Glutamatergic neuron (in vitro differentiated cells): ENCODE results near the gene FGF14. TPM values are rescaled to one million over a fixed set of nuclear protein-coding genes. Genes with fewer than 3 reads are reported as not detected.
"Not testable (repeated sequence)": the region's sequence is repeated elsewhere in the genome, so short reads cannot be mapped to it uniquely, and the experiment has no call there.

Experiments used
- DNase-seq: peaks from one replicate; pipeline ENCODE4 v3.0.0; 2022
- H3K27ac Mint-ChIP-seq: one replicate; pipeline ENCODE4 v1.8.0; 2020; ENCODE audit warnings: mild to moderate bottlenecking, mixed read lengths, inconsistent platforms; ENCODE audit not compliant: unreplicated experiment
- H3K27me3 Mint-ChIP-seq: one replicate; pipeline ENCODE4 v1.8.0; 2020; ENCODE audit warnings: mild to moderate bottlenecking, moderate library complexity, mixed read lengths, inconsistent platforms; ENCODE audit not compliant: unreplicated experiment
- H3K36me3 Mint-ChIP-seq: one replicate; pipeline ENCODE4 v1.8.0; 2020; ENCODE audit warnings: mild to moderate bottlenecking, mixed read lengths, inconsistent platforms; ENCODE audit not compliant: unreplicated experiment
- H3K4me1 Mint-ChIP-seq: one replicate; pipeline ENCODE4 v1.8.0; 2020; ENCODE audit warnings: mild to moderate bottlenecking, low read depth, mixed read lengths, inconsistent platforms; ENCODE audit not compliant: unreplicated experiment
- H3K4me3 Mint-ChIP-seq: one replicate; pipeline ENCODE4 v1.8.0; 2020; ENCODE audit warnings: mild to moderate bottlenecking, mixed read lengths, inconsistent platforms; ENCODE audit not compliant: unreplicated experiment
- H3K9me3 Mint-ChIP-seq: one replicate; pipeline ENCODE4 v1.8.0; 2020; ENCODE audit warnings: mild to moderate bottlenecking, moderate library complexity, mixed read lengths, inconsistent platforms; ENCODE audit not compliant: unreplicated experiment
- total RNA-seq: library from RNA; stranded (reverse); fragmentation: NEBNext Ultra II Directional; extraction: Animal tissue kit (Norgen Biotek cat#: 25700); gene quantifications from one replicate; pipeline ENCODE4 v1.2.1, GENCODE V29; 2021; ENCODE audit not compliant: unreplicated experiment
- TF ChIP-seq, protein P1 (sequence below): fragments of 200-600 bp; sonication (generic); IDR thresholded peaks from one replicate; pipeline ENCODE4 v1.5.0; 2021; ENCODE audit not compliant: partially characterized antibody, unreplicated experiment

The FGF14 gene
- total RNA-seq, 1 donor from 2014 or later = 17.8 TPM

DNA sequence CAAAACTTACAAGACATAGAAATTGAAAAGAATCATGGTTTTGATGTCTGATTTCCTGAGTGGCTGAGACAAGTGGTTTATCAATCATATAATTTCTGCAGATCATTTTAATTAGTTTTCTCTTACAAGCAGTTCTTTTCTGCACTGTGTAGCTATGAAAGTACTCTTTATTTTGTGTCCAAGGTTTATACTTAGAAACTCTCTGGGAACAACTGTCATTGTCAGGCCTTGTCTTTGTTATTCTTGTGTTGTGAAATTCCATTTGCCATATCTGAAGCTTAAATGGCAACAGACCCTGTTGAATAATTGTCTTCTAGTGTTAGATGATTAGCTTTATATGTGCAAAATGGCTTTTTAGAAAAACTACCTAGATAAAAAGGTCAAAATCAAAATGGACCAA, 312.1 kb downstream of the FGF14 start:
- Mint-ChIP-seq H3K4me1 (peaks cover 1% of the 10 kb centered on the region), H3K27ac (no peak overlapping the region), H3K9me3 (peaks cover 3% of the 10 kb centered on the region), H3K27me3 (no peaks in the 10 kb centered on the region), H3K4me3 (no peak overlapping the region), H3K36me3 (no peaks in the 10 kb centered on the region)
- no peak for DNase-seq
- TF ChIP-seq, protein P1, sequence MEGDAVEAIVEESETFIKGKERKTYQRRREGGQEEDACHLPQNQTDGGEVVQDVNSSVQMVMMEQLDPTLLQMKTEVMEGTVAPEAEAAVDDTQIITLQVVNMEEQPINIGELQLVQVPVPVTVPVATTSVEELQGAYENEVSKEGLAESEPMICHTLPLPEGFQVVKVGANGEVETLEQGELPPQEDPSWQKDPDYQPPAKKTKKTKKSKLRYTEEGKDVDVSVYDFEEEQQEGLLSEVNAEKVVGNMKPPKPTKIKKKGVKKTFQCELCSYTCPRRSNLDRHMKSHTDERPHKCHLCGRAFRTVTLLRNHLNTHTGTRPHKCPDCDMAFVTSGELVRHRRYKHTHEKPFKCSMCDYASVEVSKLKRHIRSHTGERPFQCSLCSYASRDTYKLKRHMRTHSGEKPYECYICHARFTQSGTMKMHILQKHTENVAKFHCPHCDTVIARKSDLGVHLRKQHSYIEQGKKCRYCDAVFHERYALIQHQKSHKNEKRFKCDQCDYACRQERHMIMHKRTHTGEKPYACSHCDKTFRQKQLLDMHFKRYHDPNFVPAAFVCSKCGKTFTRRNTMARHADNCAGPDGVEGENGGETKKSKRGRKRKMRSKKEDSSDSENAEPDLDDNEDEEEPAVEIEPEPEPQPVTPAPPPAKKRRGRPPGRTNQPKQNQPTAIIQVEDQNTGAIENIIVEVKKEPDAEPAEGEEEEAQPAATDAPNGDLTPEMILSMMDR = no peak

DNA sequence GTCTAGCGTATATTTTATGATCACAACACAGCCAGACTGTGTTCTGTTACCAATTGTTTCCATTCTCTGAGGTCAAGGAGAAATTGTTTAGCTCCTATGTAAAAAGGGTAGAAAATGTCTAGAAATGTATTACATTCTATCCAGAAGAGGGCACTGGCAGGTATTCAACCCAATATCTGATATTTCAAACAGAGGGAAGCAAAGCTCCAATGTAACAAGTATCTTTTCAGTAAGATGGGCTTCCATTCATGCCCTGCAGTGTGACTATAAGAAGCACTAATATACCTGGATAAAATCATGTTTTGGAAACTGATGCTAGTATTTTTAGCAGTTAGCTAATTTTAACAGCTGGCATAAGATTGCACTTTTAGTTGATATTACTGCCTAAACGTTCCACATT, 312.7 kb downstream of the FGF14 start:
- H3K36me3 Mint-ChIP-seq = no peaks in the 10 kb centered on the region
- H3K27me3 Mint-ChIP-seq = no peaks in the 10 kb centered on the region
- TF ChIP-seq, protein P1 = no peak
- H3K4me1 Mint-ChIP-seq = peaks cover 1% of the 10 kb centered on the region
- peaks cover 3% of the 10 kb centered on the region for H3K9me3 Mint-ChIP-seq
- H3K27ac Mint-ChIP-seq = no peak overlapping the region
- DNase-seq = no peak
- no peak overlapping the region for H3K4me3 Mint-ChIP-seq

- no peaks in the 10 kb centered on the region for H3K4me1 Mint-ChIP-seq
- H3K27me3 Mint-ChIP-seq = no peaks in the 10 kb centered on the region
- peaks cover 1% of the 10 kb centered on the region for H3K9me3 Mint-ChIP-seq
- no peaks in the 10 kb centered on the region for H3K36me3 Mint-ChIP-seq
- no peak overlapping the region for H3K27ac Mint-ChIP-seq
- TF ChIP-seq, protein P1 = no peak
- DNase-seq = no peak
- H3K4me3 Mint-ChIP-seq = no peak overlapping the region
These were observed 328.6 kb downstream of the FGF14 start for GRCh38 chr13:102073251-102073650.

- DNase-seq = no peak
These were observed 330.1 kb downstream of the FGF14 start for GRCh38 chr13:102071711-102072110.

DNA sequence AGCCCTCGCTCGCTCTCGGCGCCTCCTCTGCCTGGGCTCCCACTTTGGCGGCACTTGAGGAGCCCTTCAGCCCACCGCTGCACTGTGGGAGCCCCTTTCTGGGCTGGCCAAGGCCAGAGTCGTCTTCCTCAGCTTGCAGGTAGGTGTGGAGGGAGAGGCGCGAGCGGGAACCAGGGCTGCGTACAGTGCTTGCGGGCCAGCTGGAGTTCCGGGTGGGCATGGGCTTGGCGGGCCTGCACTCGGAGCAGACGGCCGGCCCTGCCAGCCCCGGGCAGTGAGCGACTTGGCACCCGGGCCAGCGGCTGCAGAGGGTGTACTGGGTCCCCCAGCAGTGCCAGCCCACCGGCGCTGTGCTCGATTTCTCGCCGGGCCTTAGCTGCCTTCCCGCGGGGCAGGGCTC, 333.5 kb downstream of the FGF14 start:
- DNase-seq, H3K9me3 Mint-ChIP-seq, H3K27ac Mint-ChIP-seq, H3K4me3 Mint-ChIP-seq, H3K27me3 Mint-ChIP-seq, H3K4me1 Mint-ChIP-seq, H3K36me3 Mint-ChIP-seq: not testable (repeated sequence)

More at GRCh38 chr13:102071711-102072110, 330.1 kb downstream of the FGF14 start:
- Mint-ChIP-seq H3K27ac (no peak overlapping the region), H3K27me3 (no peaks in the 10 kb centered on the region), H3K4me3 (no peak overlapping the region), H3K36me3 (peaks cover 4% of the 10 kb centered on the region), H3K9me3 (peaks cover 4% of the 10 kb centered on the region), H3K4me1 (no peaks in the 10 kb centered on the region)
- TF ChIP-seq, protein P1 = no peak
